Myocyte (in vitro differentiated cells): ENCODE measurements around the gene GRM7. TPM values are rescaled to one million over a fixed set of nuclear protein-coding genes. Genes with fewer than 3 reads are reported as not detected.

Experiments
- DNase-seq: peaks from one replicate; pipeline ENCODE4 v3.0.0-alpha.2; 2012; ENCODE audit warnings: low read depth
- total RNA-seq: library from RNA; depleted of rRNA; stranded (reverse); fragments of >200 nt; gene quantifications from 2 replicates; pipeline ENCODE4 v1.2.3, GENCODE V29; 2014

GRM7 gene
- total RNA-seq, 1 donor from 2014 or later, result not detected

DNA sequence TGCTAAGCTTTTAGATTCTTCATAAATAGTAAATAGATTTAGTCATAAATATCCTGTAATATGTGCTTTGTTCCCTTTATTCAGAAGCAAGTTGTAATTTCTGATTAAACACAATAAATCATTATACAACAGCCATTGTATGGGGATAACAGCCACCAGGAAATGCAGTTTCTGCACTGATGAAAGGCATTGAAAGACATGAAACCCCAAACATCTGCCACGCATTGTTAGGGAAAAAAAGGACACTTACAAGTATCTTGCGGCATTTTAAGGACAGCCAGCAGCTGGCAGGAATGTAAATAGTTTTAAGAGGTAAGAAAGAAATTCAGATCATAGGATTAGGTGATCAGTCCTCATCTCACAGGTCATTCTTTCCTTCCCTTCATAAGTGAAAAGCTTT, 839.6 kb downstream of the GRM7 start:
- no peak for DNase-seq

DNA sequence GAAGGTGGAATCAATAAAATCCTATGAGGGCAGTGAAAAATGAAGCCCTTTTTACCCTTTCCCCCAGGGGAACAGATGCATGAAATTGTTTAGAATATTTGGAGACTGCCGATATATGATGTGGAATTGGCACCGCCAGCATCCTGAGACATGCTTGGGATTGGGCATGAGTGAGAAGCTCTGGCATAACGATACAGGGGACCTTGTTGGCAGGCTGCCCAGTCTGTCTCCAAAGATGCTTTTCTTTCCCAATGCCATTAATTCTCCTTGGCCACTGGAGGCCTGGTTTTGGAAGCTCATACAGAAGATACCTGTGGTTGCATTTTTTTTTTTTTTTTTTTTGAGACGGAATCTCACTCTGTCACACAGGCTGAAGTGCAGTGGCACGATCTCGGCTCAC, 840.1 kb downstream of the GRM7 start:
- no peak for DNase-seq

DNA sequence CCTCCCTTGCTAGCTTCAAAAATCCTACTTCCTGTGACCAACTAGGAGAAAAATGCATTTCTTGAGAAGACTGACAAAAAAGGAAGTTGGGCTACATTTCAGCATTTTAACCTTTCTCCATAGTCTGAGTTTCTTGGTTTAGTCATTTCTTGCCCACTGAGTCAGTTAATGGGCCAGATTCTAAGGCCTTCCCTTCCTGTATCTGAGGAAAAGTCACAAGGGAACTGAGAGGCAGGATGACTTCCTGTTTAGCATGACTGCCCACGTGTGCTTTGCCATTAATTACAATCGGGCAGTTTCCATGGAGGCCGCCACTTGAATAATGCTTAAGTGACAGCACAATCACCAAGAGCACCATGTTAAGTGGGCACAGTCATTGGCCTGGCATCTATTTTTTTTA, 846.3 kb downstream of the GRM7 start:
- DNase-seq, result no peak

DNA sequence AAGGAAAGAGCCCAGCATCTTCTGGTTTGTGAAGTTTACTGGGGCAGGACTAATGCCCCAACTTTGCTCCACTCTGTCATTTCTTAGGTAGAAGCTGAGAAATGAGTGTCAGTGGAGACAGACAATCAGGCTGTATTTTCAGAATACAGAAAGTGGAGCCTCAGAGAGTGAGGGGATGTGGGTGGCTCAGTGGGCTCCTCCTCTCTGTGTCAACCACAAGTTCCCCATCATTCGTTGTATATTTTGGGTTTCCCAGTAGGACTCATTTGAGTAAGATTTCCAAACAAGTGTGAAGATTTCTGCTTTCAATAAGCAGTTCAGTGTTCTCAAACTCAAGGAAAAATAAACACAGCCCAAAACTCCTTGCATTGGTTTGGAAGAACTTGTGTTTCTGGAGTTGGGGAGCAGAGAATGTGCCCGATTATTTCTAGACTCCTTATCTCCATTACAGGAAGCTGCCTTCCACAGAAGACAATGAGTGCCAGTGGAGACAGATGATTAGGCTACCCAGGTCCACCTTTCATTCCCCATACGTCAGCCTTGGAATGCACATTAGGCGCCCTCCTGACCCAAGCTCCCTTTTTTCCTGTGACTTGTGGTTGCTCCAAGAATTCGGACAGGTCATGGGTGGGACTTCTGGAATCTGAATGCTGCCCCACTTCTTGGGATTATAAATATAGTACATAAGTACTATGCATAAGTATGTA, 848.6 kb downstream of the GRM7 start:
- DNase-seq, result no peak

DNA sequence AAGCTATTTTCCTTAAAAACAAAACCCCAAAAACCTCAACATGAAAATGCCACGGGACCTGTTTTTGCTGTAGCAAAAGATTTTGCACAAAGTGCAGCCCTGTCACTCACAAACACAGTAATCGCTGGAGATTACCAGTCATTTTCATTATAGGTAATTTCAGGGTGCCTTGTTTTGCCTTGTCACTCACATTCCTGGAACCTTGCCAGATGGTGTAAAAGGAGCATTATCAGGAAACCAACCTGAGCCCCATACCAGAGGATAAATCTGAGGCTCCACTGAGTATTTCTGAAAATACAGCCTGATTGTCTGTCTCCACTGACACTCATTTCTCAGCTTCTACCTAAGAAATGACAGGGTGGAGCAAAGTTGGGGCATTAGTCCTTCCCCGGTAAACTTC, 849.4 kb downstream of the GRM7 start:
- DNase-seq, result no peak

DNA sequence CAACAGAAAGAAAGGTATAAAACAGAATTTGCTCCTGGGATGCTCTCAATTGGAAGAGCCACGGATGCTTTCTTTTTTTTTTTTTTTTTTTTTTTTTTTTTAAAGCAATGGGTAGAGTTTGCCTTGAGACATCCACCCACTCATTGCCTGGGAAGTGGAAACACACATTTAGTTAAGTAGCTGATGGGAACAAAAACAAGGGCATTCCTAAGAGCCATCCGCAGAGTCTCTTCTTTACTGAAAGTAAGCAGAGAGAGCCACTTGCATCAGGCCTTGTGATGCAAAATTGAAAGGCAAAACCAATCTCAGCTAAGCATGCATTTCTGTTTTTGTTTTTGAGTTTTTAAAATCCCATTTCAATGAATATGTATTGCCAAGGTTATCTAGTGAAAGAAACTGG, 852.8 kb downstream of the GRM7 start:
- DNase-seq, result no peak

DNA sequence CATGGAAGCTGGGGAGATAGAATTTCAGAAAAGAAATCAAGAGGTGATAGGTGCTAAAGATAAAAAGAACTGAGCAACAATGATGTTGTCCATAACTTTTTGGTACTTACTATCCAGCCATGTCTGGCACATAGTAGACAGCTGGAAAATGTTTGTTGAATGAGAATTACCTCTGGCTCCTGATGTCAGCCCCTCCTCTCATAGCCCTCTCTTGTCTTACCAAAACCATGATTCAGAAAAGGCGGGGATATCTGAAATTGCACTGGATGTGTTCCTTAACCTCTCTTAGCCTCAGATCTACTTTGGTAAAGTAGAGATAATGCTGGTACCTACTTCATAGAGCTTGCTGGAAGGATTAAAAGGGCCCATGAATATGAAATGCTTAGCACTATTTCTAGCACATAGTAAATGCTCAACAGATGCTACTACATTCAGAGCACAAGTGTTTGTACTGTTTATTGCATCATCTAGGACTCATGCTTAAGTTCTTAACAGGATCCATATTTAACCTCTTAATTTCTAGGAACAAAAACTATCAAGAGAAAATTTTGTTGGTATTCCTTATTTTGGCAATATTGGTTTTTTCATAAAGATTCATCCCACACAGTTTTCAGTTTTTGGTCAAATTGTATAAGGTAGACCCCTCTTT, 859.9 kb downstream of the GRM7 start:
- DNase-seq, result no peak

DNA sequence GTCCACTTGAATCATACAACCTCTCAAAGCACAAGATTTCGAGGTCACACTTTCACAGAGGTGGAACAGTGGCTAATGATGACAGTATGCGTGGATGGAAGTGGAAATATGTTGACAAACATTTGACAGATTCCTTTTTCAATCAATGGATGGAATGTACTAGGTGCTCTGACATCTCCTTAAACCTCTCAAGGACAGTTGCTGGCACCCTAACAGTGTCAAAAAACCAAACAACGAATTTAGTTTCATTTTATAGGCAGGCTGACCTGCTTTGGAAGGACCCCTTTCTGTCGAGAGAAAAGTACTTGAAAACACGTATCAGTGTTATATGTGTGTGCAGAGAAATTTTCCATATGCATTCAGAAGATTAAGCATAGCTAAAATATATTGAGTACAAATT, 861.0 kb downstream of the GRM7 start:
- DNase-seq, result no peak

DNA sequence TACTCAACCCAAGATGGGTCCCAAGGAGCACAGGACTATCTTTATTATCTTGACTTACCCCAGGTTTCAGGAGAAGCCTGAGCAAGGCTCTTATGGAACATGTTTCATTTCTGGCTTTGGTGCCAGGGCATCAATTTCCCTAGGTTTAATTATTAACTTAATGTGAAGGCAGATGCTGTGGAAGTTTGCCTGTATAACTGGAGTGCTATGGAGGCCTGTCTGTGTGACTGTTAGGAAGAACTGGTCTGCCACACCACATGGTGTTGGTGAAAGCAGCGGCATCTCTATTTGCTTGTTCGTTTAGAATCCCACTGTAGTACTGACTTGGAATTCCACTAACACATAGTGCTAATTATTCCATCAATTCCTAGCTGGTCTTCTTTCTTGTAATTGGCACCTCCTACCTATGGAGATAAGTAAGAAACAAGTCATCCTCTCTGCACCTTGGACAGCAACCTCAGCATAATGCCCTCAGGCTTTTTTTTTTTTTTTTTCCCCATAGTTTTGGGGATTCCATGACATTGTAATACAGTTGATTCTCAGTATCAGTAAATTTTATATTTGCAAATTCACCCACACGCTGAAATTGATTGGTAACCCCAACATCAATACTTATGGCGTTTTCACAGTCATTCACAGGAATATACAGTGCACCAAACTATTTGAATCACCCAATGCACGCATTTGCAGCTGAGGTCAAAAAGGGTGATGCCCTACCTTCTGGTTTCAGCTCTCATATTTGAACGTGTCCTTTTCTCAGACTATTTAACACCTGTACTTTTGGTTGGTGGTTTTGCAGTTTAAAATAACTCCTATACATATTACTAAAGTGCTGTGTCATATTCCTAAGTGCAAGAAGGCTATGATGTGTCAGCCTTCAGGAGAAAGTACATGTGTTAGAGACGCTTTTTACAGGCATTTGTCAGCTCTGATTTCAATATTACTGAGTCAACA, 867.9 kb downstream of the GRM7 start:
- DNase-seq, result no peak

DNA sequence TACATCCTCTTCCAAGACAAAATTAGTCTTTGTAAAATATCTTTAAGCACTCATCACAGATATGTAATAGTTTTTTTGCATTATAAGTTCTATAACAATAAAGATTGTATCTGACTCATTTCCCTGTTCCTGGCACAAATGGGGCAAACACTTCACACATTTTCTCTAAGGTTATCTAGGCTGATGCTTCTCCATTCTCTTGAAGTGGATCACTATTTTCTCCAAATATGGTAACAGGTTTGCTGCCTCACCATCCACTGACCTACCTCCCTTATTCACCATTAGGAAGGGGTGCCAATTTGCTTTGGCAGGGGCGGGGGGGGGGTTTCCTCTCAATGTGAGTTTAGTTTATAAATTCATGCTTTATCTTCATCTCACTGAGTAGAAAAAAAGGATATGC, 873.0 kb downstream of the GRM7 start:
- no peak for DNase-seq

DNA sequence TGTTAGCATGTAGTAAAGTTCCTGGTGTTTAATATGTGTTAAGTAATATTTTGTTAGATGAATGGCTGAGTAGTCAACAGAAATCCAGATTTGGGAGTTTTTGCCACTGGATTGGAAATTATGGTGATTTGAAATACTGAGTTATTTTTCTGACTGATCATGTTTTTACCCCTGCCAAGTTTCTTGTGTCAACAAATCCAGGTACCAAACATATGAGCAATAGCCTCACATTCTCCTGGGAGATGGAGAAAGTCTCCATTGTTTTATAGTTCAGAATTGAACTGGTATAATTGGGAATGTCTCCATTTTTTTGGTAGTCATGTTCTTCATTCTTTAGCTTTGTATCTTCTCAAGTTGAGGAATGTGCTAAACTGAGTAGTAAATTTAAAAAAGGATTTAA, 873.5 kb downstream of the GRM7 start:
- DNase-seq, result no peak

DNA sequence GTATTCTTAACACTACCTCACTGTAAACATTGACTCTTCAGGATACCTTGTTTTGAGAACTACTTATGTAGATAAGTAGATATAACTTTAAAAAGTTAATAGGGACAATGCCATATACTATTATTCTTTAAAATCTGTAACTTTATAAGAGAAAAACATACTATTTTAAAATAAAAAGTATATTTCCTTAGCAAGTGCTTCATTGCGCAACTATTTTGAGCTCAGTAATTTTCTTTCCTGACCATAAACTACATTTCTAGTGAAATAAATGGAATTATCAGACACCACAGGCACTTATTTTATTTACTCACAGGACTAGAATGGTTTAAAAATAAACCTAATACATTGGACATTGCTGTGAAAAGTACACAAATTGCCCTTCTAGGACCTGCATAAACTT, 876.3 kb downstream of the GRM7 start:
- no peak for DNase-seq

DNA sequence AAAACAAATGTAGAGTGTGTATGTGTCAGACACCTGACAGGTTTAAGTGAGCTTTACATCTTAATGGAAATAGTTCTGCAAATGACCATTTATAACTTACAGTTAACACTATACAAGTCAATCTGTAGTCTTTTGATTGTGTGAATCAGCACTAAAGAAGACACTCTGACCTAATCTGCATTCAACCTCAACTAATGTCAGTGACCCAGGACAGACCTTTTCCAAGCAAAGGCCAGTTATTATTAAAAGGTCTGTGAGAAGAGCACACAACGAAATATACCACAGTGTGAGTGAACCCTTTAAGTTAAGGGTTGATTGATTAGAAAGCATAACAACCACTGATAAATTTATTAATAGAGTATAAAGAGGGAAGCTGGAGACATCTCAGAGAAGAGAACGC, 878.8 kb downstream of the GRM7 start:
- DNase-seq, result no peak

DNA sequence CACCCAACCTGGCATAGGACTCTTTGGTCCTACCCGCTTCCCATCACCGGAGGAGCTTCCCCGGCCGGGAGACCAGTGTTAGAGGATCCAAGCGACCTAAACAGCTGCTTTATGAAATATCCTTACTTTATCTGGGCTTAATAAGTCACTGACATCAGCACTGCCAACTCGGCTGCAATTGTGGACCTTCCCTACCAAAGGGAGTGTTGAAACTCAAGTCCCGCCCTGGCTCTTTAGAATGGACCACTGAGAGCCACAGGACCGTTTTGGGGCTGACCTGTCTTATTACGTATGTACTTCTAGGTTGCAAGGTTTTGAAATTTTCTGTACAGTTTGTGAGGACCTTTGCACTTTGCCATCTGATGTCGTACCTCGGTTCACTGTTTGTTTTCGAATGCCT, 879.5 kb downstream of the GRM7 start:
- DNase-seq, result no peak

DNA sequence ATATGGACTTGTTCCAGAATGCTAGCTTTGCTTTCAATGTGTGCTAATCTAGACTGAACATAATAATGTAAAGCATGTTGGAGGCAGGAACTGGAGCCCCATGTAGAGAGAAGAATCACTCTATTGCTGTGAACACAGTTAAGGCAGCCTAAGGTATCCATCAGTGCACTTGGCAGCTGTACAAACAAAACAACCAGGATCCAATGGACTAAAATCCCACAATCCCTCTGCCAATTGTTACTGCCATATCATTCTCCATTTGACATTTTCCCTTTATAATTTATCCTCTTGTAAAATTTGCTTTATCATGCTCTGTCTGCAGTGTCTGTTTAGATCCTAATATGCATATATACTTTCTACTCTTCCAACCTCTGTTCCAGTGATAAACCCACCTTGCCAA, 883.9 kb downstream of the GRM7 start:
- DNase-seq, result no peak

DNA sequence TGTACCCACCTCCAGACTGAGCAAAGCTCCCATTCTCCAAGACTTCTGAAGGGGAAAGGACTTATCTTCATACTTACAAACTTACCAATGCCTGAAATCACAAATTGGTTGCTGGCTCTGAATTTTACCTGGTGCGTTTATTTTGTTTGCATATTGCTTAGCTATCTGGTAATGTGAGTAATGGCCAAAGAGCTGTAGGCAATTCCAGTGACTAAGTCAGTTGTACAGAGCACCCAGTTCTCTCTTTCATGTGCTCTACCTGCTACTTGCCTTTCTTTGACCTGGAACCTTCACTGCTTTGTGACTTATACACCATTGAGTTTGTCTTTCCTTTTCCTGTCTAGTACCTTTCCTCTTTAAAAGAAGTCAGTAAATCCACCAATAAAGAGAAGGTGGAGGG, 884.8 kb downstream of the GRM7 start:
- no peak for DNase-seq

DNA sequence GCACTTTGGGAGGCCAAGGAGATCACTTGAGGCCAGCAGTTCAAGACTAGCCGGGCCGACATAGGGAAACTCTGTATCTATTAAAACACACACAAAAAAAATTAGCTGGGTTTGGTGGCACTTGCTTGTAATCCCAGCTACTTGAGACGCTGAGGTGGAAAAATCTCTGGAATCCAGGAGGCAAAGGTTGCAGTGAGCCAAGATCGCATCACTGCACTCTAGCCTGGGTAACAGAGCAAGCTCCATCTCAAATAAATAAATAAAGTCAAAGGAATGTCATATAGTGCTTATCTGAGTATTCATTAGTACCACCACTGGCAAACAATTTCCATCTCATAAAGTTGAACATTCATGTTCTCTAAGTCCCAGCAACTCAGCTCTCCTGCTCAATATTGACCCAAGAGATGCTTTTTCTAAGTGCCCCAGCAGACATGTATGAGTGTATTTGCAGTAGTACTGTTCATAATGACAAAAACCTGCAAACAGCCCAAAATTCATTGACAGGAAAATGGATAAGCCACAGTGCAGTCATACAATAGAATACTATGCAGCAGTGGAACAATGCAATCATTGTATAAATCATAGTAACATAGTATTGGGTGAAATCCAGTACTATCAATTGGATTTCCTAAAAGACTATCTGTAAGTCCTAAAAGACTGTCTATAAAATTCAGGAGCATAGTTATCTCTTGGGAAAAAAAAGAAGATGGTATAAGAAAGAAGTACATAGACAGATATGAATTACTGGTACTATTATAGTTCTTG, 889.2 kb downstream of the GRM7 start:
- no peak for DNase-seq

DNA sequence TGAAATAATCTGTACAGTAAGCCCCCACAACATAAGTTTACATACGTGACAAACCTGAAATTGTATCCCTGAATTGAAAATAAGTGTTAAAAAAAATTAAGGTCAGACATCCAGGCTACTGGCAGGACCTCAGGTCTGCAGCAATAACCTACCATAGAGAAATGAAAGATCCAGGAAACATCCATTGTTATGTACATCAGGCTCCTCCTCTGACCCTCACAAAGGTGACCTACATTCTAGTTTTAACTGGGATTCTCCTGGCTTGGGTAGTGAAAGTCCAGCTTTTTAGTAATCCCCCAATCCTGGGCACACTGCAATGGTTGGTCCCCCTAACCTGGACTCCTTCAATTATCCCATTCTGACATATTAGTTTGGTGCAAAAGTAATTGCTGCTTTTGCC, 891.1 kb downstream of the GRM7 start:
- no peak for DNase-seq

DNA sequence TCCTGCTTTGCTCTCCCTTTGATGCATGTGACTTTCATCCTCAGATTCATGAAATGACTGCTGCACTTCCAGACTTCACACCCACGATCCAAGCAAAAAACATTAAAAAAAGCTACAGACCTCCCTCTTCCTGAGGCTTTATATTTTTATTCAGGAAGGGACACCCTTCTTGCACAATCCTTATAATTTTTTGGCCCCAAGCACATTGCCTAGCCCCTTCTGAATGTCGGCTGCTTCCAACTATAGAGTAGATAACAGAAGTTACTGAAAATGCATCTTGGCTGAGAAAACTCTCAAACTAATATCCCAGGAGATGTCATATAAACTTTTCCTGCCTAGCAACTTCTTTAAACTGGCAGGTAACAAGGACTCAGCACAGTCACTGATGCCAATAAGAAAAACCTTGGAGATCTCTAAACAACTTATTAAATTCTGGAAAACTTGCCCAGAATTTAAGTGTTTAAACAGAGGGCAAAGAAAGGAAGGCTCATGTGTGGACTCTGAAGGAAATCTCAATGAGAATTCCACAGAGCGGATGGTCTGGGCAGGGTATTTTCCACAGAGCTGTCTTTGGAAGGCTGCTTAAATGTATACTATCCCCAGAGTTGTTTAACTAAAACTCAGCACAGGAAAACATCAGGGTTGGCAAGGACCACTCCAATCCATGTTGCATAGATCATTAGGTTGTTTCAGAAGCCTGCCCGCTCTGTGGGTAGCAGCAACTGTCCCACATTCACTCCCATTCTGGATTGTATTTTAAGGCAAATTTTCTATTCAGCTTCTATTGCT, 893.9 kb downstream of the GRM7 start:
- no peak for DNase-seq

DNA sequence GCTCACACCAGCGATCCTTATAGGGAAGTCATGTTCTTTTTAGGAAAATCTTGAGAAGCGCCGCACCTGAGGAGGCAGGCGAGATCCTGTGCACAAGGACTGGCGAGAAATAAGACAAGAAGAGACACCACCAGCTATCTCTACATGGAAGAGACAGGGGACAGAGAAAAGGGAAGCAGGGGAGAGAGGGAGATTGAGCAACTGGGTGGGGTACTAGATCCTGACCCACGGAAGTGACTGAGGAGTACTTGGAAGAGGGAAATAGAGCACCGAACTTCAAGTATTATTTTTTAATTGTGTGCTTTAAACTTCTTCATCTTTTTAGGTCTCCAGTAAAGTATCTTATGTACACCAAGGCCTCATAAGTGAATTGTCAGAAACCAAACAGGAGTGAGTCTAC, 898.7 kb downstream of the GRM7 start:
- DNase-seq, result no peak

DNA sequence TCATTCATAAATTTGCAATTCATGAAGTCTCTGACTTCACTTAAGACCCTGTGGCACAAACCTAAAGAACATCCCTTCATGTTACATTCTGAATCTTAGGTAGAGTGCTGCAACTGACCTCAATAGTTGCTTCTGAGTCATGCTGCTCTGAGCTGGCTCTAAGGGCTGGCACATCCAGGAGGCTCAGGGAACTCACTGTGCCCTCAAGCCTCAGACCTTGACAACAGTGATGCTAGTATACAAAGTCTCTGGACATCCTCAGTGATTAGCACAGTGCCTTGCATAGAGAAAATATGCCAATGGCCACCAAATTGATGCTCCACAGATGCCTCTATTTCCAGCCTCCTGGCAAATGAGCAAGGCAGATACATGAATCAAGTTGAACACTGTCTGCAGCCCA, 899.8 kb downstream of the GRM7 start:
- DNase-seq, result no peak
